Measurements from ENCODE around the gene CASK.

Gene CASK

DNA sequence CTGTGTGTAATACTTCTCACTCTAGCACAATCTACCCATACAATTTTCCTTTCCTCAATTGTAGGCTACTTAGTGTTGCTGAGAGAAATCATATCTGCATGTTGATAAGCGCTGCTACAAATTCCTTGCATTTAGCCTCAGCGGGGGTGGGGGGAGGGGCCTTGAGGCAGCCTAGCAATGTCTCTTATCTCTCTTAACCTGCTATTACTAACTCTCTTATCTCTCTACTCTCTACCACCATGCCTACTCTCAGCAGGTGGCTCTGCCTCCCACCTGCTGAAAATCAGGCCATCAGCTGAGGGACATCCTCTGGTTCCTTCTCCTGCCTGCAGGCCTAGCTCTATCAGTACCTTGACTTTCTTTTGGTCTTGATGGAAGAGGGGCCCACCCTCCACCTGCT is 100.5 kb downstream of the CASK start:
- H3K79me2 ChIP-seq (ENCODE audit: control insufficient read depth, low read length), result no peaks in the 10 kb centered on the region
- H4K20me1 ChIP-seq (ENCODE audit: control insufficient read depth, insufficient read depth, low read depth, low read length), result no peaks in the 10 kb centered on the region
- H3K27me3 ChIP-seq (ENCODE audit: control insufficient read depth, low read length), result no peaks in the 10 kb centered on the region
- no peaks in the 10 kb centered on the region for H3K36me3 ChIP-seq (ENCODE audit: control insufficient read depth, low read length)
- no peak overlapping the region for H3K4me2 ChIP-seq (ENCODE audit: low read length)
- TF ChIP-seq, protein P1, sequence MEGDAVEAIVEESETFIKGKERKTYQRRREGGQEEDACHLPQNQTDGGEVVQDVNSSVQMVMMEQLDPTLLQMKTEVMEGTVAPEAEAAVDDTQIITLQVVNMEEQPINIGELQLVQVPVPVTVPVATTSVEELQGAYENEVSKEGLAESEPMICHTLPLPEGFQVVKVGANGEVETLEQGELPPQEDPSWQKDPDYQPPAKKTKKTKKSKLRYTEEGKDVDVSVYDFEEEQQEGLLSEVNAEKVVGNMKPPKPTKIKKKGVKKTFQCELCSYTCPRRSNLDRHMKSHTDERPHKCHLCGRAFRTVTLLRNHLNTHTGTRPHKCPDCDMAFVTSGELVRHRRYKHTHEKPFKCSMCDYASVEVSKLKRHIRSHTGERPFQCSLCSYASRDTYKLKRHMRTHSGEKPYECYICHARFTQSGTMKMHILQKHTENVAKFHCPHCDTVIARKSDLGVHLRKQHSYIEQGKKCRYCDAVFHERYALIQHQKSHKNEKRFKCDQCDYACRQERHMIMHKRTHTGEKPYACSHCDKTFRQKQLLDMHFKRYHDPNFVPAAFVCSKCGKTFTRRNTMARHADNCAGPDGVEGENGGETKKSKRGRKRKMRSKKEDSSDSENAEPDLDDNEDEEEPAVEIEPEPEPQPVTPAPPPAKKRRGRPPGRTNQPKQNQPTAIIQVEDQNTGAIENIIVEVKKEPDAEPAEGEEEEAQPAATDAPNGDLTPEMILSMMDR (IDR thresholded peaks at IDR 0.05; ENCODE audit: low read depth, low read length, poor library complexity, severe bottlenecking), result no peak
- no peak for TF ChIP-seq EZH2phosphoT487 (IDR thresholded peaks at IDR 0.05; ENCODE audit: borderline replicate concordance, low read length)
- H3K4me3 ChIP-seq (ENCODE audit: low read length), result no peak overlapping the region
- no peaks in the 10 kb centered on the region for H3K9me2 ChIP-seq (replicated peaks; ENCODE audit: control insufficient read depth, low read length)
- no peaks in the 10 kb centered on the region for H3F3A ChIP-seq (ENCODE audit: control insufficient read depth, insufficient read depth)
- H3K27ac ChIP-seq (ENCODE audit: low read depth, low read length), result no peak overlapping the region
- H3K4me1 ChIP-seq (ENCODE audit: control insufficient read depth, low read length), result no peaks in the 10 kb centered on the region
- no peaks in the 10 kb centered on the region for H3K9me3 ChIP-seq (ENCODE audit: control insufficient read depth, insufficient read depth, low read length)

DNA sequence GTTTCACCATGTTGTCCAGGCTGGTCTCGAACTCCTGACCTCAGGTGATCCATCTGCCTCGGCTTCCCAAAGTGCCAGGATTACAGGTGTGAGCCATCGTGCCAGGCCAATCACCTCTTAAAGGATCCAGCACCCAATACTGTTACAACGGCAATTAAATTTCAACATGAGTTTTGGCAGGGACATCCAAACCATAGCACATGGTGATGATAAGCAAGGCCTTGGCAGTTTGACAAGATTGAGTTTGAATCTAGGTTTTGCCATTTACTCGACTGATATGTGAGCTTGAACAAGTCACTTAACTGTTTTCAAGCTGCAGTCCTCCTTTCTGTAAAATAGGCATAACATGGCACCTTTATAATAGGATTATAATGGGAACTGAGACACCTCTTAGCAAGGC is 115.3 kb downstream of the CASK start:
- Histone ChIP-seq H3K27me3 (ENCODE audit: control insufficient read depth, low read length) (no peaks in the 10 kb centered on the region), H3K36me3 (ENCODE audit: control insufficient read depth, low read length) (no peaks in the 10 kb centered on the region), H3K4me2 (ENCODE audit: low read length) (no peak overlapping the region), H3K9me2 (replicated peaks; ENCODE audit: control insufficient read depth, low read length) (no peaks in the 10 kb centered on the region), H3K4me1 (ENCODE audit: control insufficient read depth, low read length) (no peaks in the 10 kb centered on the region), H3K4me3 (ENCODE audit: low read length) (no peak overlapping the region), H3F3A (ENCODE audit: control insufficient read depth, insufficient read depth) (no peaks in the 10 kb centered on the region), H4K20me1 (ENCODE audit: control insufficient read depth, insufficient read depth, low read depth, low read length) (no peaks in the 10 kb centered on the region), H3K27ac (ENCODE audit: low read depth, low read length) (no peak overlapping the region), H3K9me3 (ENCODE audit: control insufficient read depth, insufficient read depth, low read length) (no peaks in the 10 kb centered on the region), H3K79me2 (ENCODE audit: control insufficient read depth, low read length) (no peaks in the 10 kb centered on the region)
- TF ChIP-seq, protein P1 (IDR thresholded peaks at IDR 0.05; ENCODE audit: low read depth, low read length, poor library complexity, severe bottlenecking), result no peak
- TF ChIP-seq EZH2phosphoT487 (IDR thresholded peaks at IDR 0.05; ENCODE audit: borderline replicate concordance, low read length), result no peak

DNA sequence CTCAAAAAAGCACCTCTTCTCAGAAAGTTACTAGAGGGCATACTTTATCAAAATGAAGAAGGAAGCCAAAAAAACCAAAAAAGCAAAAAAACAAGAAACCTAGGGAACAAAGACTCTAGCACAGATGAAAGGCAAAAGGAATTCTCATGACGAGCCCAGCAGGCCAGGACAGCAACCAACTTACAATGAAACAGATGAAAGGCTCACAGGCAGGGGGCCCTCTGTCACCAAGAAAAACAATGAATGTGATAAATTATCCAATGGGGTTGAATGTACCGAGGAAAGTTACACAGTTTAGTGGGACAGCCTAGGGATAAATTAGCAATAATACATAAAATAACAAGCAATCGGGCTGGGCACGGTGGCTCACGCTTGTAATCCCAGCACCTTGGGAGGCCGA is 120.4 kb downstream of the CASK start:
- Histone ChIP-seq H3K4me3 (ENCODE audit: low read length) (no peak overlapping the region), H3K27me3 (ENCODE audit: control insufficient read depth, low read length) (no peaks in the 10 kb centered on the region), H3K4me1 (ENCODE audit: control insufficient read depth, low read length) (no peaks in the 10 kb centered on the region), H3K9me3 (ENCODE audit: control insufficient read depth, insufficient read depth, low read length) (no peaks in the 10 kb centered on the region), H3K79me2 (ENCODE audit: control insufficient read depth, low read length) (no peaks in the 10 kb centered on the region), H4K20me1 (ENCODE audit: control insufficient read depth, insufficient read depth, low read depth, low read length) (no peaks in the 10 kb centered on the region), H3F3A (ENCODE audit: control insufficient read depth, insufficient read depth) (no peaks in the 10 kb centered on the region), H3K36me3 (ENCODE audit: control insufficient read depth, low read length) (no peaks in the 10 kb centered on the region), H3K9me2 (replicated peaks; ENCODE audit: control insufficient read depth, low read length) (no peaks in the 10 kb centered on the region), H3K4me2 (ENCODE audit: low read length) (no peak overlapping the region), H3K27ac (ENCODE audit: low read depth, low read length) (no peak overlapping the region)
- TF ChIP-seq, protein P1 (IDR thresholded peaks at IDR 0.05; ENCODE audit: low read depth, low read length, poor library complexity, severe bottlenecking), result no peak
- TF ChIP-seq EZH2phosphoT487 (IDR thresholded peaks at IDR 0.05; ENCODE audit: borderline replicate concordance, low read length), result no peak

DNA sequence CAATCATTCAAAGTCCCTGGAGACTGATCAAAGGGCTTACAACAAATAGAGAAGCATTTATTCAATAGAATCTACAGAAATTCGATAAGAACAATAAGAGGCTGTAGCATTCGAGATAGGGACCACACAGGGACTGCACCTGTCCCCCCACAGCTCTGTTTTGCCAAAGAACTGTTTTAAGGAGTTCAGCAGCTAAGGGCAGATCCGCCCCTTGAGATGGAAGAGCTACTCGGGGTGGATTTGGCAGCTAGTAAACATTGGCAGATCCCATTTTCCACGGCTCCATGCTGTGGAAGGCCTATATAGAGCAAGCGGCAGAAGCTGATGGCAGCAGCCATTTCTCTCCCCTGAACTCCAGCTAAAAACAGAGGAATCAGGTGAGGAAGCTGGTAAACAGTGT is 123.7 kb downstream of the CASK start:
- Histone ChIP-seq H3K36me3 (ENCODE audit: control insufficient read depth, low read length) (no peaks in the 10 kb centered on the region), H4K20me1 (ENCODE audit: control insufficient read depth, insufficient read depth, low read depth, low read length) (no peaks in the 10 kb centered on the region), H3K27ac (ENCODE audit: low read depth, low read length) (no peak overlapping the region), H3F3A (ENCODE audit: control insufficient read depth, insufficient read depth) (no peaks in the 10 kb centered on the region), H3K4me3 (ENCODE audit: low read length) (no peak overlapping the region), H3K79me2 (ENCODE audit: control insufficient read depth, low read length) (no peaks in the 10 kb centered on the region), H3K4me2 (ENCODE audit: low read length) (no peak overlapping the region), H3K27me3 (ENCODE audit: control insufficient read depth, low read length) (no peaks in the 10 kb centered on the region), H3K9me3 (ENCODE audit: control insufficient read depth, insufficient read depth, low read length) (no peaks in the 10 kb centered on the region), H3K9me2 (replicated peaks; ENCODE audit: control insufficient read depth, low read length) (no peaks in the 10 kb centered on the region), H3K4me1 (ENCODE audit: control insufficient read depth, low read length) (0 out of 2 replicates have a peak, but pooled peaks cover 2% of the 10 kb centered on the region)
- no peak for TF ChIP-seq EZH2phosphoT487 (IDR thresholded peaks at IDR 0.05; ENCODE audit: borderline replicate concordance, low read length)
- TF ChIP-seq, protein P1 (IDR thresholded peaks at IDR 0.05; ENCODE audit: low read depth, low read length, poor library complexity, severe bottlenecking), result no peak
